Thyroid gland (tissue), 4 donors: Measurements from ENCODE around the gene TMEM44.

ENCODE experiments used
- POLR2A ChIP-seq, 2 donors: fragments of 450-650 bp; IDR thresholded peaks; one replicate each; pipeline ENCODE4 v1.6.1; 2017; ENCODE audit warnings: antibody characterized with exemption in 2 of 2, mild to moderate bottlenecking in 2 of 2, moderate library complexity in 1 of 2
- TF ChIP-seq, protein P1 (sequence below), 6 experiments: fragments of 200-600 bp in 3 of 6; fragments of 450-650 bp in 3 of 6; sonication (generic) in 3 of 6; IDR thresholded peaks; one replicate each; pipeline ENCODE4 v1.5.1; 2016 to 2019; ENCODE audit warnings: antibody characterized with exemption in 6 of 6, mild to moderate bottlenecking in 2 of 6, inconsistent platforms in 1 of 6, moderate library complexity in 1 of 6

DNA sequence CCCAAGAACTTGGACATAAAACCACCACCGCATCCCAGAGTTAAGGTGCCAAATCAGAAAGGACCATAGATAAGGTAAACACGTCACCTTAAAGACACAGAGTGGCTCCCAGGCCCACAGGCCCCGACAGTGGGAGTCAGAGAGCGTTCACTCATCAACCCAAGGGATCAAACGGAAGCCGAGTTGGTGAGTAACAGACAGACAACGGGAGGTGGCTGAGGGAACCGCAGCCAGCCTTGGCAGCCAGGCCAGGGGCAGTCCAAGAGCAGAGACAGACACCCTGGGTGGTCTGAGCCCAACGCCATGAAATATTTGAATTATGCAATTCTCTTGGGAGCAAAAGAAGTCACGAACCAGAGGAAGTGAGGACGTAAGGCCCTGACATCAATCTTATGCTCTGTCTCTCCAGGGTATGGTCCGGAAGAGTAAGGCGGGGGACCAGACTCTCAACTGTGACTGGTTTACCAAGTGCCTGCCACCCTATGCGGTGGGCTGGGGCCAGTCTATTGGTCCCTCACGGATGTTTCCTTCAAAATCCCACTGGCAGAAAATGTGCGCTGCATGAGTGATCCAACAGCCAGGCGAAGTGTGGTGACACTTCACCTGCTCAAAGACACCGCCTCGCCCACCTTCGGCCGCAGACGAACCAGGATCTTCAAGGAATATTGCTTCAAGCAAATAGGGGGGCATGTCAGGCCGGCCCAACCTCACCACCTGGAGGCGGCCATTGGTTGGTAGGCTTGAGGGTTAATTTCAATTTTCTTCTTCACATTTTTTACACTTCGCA is 34.3 kb downstream of the TMEM44 start:
- TF ChIP-seq, protein P1, sequence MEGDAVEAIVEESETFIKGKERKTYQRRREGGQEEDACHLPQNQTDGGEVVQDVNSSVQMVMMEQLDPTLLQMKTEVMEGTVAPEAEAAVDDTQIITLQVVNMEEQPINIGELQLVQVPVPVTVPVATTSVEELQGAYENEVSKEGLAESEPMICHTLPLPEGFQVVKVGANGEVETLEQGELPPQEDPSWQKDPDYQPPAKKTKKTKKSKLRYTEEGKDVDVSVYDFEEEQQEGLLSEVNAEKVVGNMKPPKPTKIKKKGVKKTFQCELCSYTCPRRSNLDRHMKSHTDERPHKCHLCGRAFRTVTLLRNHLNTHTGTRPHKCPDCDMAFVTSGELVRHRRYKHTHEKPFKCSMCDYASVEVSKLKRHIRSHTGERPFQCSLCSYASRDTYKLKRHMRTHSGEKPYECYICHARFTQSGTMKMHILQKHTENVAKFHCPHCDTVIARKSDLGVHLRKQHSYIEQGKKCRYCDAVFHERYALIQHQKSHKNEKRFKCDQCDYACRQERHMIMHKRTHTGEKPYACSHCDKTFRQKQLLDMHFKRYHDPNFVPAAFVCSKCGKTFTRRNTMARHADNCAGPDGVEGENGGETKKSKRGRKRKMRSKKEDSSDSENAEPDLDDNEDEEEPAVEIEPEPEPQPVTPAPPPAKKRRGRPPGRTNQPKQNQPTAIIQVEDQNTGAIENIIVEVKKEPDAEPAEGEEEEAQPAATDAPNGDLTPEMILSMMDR (IDR thresholded peaks at IDR 0.05) = no peak
- no peak for TF ChIP-seq POLR2A (IDR thresholded peaks at IDR 0.05)
